Activated CD4-positive, CD25-positive, alpha-beta regulatory T cell (primary cell): ENCODE results near the gene CHD2.
"Not testable (repeated sequence)": the region's sequence is repeated elsewhere in the genome, so short reads cannot be mapped to it uniquely, and the experiment has no call there.

Experiments used
- DNase-seq, 4 experiments: peaks; one replicate each; lab custom pipeline; 2025; lab: John Stamatoyannopoulos, UW

The CHD2 gene

GRCh38 chr15:93035953-93036810 is 136.1 kb downstream of the CHD2 start:
- DNase-seq: peak in 1 of 4 experiments; percentile 7

DNA sequence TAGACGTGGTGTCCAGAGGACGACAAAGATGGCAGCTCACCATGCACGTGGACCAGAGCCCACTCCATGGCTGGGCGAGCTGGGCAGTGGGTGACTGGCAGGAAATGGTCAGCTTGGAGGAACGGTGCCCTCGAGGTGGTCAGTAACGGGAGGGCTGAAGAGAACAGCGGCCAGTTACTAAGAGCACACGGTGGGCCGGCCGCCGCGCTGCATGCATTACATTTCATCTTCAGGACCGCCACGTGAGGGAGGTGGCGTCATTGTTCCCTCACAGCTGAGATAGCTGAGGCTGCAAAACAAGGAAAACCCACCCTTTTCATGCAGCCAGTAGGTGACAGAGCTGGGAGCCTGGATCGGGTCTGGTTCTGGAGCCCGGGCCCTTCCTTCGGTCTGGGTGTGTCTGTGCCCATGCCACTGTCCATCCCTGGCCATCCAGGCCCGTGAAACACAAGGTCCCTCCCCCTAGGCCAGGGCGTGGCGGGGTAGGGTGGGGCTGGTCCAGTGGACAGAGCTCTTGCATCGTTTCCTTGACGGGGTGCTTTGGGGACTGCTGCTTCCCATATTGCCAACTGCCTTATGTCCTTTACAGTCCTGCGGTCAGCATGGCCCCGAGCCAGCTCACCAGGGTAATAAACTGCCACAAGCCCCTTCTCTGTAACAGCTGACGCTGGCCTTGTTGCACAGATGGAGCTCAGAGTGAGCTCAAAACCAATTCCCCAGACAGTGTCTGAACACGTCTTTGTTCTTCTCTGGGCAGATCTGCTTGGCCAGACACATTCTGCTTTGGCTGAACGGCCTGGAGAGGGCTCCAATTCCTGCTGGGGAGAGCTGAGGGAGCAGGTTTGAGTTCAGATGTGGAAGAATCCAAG is 137.1 kb downstream of the CHD2 start:
- no peak for DNase-seq

DNA sequence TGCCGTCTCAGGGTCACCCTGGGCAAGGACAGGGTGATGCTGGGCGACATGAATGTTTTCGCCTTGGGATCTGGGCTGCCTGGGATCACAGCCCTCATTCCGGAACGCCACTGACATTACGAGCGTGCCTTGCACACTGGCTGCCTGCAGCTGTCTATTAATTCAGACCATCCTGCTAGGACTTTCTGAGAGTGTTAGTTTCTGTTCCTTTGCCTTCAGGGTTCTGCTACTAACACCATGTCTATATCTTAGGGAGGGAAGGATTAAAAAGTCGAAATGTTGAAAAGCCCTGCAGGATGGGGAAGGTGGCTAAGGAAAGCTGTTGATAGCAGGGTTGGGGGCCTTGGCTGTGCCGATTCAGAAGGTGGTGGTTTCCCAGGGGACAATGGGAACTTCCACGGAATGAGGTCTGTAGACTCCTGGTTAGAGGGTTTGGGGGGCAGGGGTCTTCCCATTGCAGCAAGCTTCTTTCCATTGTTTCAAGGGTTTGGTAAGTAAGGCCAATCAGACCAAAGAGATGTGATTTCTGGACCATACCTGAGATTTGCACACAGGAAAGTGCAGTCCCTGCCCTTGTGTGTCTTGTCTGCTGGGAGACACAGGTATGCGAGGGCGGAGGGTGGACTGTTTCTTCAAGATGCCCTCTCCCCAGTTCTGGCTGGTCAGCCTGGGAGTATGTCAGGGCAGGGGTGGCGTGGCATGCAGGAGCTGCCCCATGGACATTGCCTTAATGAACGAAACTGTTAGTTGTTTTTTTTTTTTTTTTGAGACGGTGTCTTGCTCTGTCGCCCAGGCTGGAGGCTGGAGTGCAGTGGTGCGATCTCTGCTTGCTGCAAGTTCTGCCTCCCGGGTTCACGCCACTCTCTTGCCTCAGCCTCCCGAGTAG is 137.9 kb downstream of the CHD2 start:
- DNase-seq: no peak

- not testable (repeated sequence) for DNase-seq
Measured at GRCh38 chr15:93039562-93040287, 139.6 kb downstream of the CHD2 start.

- DNase-seq: no peak
Measured at GRCh38 chr15:93040288-93041158, 140.4 kb downstream of the CHD2 start.

DNA sequence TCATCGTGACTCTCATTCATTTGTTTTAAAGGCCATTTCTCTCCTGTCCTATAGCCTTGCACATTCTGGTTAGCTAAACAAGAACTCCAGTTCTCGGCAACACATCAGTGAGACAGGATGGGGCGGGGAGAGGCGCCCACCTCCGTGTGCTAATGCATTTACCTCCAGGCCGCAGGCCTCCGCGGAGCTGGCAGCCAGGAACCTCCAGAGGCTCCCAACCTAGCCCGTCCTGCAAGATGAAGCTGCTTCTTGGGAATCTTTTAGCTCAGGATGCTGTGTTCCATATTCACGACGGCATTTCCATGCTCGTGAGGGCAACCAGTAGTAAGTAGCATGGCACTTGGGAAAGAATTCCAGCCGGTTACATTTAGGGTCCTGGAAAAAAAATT is 141.0 kb downstream of the CHD2 start:
- DNase-seq: no peak

DNA sequence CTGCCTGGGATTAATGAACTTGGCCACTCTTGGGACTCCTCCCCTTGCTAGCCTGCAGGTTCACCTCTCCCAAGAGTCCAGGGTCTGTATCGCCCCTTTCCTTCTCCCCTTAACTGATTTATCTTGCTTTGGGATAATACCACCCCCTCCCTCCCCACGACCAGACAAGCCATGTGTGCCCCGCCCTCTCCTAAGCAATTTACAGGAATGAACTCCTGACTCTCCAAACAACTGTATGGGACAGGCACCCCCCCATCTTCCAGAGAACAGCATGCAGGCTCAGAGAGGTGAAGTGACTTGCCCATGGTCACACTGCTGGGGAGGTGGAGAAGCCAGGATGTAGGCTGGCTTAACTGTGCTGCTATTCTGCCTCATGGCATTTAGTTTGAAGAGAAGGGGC is 142.1 kb downstream of the CHD2 start:
- DNase-seq: no peak

GRCh38 chr15:93042691-93043378 is 142.7 kb downstream of the CHD2 start:
- no peak for DNase-seq

DNA sequence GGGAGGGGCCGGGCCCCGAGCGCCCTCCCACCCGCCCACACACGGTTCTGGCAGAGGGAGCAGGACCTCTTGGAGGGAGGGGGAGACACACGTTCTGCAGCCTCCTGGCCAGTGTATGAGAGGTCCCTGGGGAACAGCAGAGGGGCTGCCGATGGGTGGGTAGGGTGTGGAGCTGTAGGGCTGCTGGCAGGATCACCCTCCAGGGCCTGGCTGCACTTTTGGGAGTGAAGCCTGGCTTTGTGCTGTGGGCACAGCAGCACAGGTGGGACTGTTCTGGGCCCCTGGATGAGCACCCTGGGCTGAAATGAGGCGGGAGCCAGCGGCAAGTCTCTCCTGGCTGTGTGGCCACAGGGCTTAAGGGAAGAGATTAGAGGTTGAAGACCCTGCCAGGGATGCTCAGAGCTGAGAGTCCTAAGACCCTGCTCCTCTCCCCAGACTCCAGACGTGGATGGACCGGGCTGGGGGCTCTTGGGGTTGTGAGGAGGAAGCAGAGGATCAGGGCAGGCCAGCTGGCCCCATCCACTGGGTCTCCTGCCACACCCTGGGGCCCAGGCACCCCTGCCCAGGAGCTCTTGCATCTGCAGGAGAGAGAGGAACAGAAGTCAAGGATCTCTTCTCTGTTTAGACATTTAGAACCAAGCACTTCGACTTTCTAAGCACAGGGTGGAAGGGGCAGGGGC is 143.6 kb downstream of the CHD2 start:
- DNase-seq: no peak

GRCh38 chr15:93044301-93045190 is 144.4 kb downstream of the CHD2 start:
- no peak for DNase-seq

DNA sequence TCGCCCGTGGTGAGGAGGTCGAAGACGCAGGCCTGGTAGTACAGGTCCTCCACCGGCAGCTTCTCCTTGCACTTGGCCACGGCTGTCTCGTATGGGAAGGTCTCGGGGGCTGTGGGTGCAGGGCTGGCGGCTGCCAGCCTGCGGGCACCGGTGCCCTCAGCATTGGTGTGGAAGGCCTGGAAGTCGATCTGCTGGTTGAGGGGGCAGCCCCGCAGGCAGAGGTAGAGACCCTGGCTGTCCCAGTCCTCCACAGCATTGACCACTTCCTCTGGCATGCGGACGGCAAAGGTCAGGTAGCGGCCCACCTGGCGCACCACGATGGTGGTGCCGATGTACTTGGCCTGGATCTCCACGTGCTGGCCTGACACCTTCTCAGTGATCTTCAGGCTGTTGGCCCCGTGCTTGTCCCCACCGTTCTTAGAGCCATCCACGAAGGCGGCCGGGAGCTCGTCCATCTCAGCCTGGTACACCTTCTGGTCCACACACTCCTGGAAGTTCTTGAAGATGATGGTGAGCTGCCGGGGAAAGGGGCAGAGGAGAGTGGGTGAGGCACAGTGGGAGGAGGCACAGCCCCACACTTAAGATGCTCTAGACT is 145.2 kb downstream of the CHD2 start:
- DNase-seq: no peak

- DNase-seq: no peak
Measured at GRCh38 chr15:93046120-93046519, 146.0 kb downstream of the CHD2 start.

DNA sequence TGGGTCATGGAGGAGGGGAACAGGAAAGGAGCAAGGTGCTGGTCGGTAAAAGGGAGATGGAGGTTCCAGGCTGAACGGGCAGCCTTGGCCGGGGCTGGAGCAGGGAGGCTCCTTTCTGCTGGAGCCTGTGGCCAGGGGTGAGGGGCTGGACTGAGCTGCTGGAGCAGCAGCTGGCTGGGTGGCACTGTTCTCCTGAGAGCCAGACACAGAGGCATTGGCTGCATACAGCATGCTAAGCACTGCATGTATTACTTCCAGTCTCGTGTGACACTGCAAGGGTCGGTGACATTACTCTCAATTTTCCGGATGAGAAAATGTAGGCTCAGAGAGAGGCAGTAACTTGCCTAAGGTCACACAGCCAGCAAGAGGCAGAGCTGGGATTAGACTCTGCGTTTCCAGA is 146.6 kb downstream of the CHD2 start:
- DNase-seq: no peak

DNA sequence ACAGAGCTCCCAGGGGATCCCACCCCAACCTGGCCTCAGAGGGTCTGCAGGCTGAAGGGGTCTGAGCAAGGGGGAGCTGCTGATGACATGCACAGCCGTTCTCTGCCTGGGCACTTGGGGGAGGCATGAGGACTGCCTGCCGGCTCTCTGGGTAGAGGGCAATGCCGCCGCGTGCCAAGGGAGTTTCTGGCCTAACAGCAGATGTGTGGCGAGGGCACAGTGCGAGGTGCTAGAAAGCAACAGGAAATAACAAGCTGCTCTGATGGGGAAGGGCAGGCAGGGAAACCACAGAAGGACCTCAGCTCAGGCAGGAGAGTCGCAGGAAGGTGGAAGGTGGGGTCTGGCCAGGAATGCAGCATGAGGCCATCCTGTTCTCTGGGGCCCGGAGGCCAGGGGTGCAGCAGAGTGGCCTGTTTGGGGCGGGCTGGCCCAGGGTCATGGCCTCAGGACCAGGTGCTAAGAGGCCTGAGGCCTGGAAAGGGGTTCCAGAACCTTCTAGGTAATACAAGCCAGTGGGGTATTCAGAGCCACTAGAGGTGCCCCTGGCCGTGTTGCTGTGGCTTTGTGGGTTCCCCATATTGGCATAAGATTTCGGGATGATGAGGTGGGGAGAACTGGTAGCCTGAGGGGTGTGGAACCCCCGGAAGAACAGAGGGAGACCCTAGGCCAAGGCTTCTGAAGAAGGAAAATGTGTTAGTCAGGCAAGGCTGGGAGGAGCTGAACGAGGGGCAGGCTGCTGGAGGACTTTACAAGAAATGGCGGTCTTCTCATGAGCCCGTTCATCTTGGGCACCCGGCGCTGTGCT is 147.7 kb downstream of the CHD2 start:
- DNase-seq: no peak

GRCh38 chr15:93048426-93048721 is 148.2 kb downstream of the CHD2 start:
- DNase-seq: no peak

GRCh38 chr15:93048759-93049161 is 148.6 kb downstream of the CHD2 start:
- DNase-seq: no peak

DNA sequence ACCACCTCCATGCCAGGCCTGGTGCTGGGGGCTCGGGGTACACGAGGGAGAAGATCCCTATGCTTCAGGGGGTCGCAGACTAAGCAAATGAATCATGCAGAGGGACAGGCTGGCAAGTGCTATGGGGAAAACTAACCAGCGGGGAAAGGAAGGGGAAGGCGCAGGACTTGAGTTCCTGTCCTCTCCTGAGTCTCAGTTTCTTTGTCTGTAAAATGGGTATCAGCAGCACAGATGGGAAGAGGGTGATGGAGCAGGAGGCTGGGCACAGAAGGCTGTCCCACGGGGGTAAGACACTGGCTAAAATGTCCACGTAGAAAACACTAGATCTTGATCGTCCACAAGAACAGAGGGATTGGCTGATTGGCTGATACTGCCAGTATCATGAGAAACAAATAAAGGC is 149.1 kb downstream of the CHD2 start:
- DNase-seq: no peak
